GM10266 (cell line): ENCODE results near the gene STPG1.

Source experiments
- DNase-seq: peaks from one replicate; pipeline ENCODE4 v3.0.0; 2012; ENCODE audit errors: extremely low spot score
- TF ChIP-seq, protein P1 (sequence below): IDR thresholded peaks from 2 replicates; pipeline ENCODE4 v1.5.1; 2012; ENCODE audit warnings: mild to moderate bottlenecking, low read depth; ENCODE audit not compliant: control insufficient read depth, insufficient read depth; ENCODE audit errors: missing control alignments

STPG1 gene

DNA sequence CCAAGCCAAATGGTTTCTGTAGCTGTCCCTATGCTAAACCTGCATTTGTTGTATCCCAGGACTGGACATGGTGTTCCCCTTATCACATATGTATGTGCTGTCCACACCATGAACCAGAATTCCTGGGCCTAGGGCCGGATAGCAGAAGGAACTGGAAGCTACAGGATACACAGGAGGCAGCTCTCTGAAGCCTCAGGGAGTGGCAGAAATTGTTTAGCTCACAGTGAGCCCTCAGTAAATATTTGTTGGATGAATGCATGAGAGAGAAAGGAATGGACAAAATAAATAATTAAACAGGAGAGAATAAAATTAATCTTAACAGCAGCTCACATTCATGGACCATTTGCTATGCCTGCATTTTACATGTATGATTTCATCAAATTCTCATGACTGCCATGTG, 4.1 kb upstream of the STPG1 start:
- TF ChIP-seq, protein P1, sequence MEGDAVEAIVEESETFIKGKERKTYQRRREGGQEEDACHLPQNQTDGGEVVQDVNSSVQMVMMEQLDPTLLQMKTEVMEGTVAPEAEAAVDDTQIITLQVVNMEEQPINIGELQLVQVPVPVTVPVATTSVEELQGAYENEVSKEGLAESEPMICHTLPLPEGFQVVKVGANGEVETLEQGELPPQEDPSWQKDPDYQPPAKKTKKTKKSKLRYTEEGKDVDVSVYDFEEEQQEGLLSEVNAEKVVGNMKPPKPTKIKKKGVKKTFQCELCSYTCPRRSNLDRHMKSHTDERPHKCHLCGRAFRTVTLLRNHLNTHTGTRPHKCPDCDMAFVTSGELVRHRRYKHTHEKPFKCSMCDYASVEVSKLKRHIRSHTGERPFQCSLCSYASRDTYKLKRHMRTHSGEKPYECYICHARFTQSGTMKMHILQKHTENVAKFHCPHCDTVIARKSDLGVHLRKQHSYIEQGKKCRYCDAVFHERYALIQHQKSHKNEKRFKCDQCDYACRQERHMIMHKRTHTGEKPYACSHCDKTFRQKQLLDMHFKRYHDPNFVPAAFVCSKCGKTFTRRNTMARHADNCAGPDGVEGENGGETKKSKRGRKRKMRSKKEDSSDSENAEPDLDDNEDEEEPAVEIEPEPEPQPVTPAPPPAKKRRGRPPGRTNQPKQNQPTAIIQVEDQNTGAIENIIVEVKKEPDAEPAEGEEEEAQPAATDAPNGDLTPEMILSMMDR = no peak
- no peak for DNase-seq

DNA sequence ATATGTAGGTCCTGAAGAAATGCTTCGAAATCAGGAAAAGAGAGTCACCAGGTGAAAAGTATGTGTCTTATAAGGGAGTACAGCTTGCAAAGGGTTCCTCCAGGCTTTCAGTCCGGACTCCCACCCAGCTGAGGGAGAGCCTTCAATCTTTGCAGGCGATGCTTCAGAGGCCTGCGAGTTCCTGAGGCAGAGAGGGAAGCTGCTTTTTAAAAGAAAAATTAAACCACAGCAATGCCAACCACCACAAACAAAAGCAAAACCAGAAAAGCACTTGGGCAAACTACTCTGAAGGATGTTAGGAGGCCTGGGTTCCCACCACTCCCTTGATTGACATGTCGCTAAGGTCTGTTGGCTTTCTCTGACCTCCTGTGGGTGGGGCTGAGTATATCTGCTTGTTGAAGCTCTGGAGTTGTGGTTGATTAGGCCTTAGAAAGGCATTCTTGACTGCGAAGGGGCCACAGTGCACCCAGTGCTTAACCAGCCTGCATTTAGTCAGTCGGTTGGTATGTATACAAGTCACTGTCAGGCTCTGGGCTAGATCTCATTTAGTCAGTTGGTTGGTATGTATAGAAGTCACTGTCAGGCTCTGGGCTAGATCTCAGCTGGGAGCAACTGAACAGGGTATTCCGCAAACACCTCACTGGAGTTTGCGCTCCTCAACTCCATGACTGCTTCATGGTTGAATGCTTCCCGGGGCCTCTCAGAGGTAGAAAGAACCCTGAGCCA, 3.2 kb upstream of the STPG1 start:
- TF ChIP-seq, protein P1 = no peak
- peak; percentile 40 for DNase-seq

DNA sequence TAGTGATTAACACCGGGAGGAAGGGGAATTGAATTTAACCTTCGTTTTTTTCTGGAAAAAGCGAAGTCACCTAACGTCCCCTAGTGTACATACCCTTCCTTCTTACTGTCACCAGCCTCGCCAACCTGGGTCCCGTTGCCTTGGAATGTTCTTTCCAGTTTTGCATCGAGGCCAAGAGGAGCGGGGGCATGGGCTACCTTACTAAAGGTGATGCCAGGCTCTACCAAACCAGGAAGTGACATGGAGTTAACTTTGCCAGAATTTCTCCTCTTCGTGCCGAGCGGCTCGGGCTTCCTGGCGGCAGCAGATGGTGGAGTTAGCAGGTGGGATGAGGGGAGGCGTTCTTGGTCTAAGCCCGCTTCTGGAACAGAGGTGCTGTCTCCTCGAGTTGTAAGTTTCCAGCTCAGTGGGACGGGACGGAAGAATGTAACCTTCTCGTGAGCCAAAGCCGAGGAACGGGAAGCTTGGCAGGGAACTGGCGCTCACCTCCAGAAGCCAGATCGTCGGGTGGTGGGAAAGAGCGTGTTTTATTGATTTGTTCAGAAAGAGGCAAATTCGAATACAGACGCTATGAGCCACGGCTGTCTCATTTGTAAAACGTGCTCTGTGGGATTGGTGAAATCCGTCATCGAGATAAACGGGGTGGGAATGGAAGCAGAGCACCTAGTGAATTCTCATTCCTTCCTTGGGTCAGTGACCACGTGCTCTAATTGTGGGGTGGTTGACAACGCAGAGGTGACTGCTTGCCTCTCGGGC, 2.5 kb upstream of the STPG1 start:
- TF ChIP-seq, protein P1 = no peak
- no peak for DNase-seq

DNA sequence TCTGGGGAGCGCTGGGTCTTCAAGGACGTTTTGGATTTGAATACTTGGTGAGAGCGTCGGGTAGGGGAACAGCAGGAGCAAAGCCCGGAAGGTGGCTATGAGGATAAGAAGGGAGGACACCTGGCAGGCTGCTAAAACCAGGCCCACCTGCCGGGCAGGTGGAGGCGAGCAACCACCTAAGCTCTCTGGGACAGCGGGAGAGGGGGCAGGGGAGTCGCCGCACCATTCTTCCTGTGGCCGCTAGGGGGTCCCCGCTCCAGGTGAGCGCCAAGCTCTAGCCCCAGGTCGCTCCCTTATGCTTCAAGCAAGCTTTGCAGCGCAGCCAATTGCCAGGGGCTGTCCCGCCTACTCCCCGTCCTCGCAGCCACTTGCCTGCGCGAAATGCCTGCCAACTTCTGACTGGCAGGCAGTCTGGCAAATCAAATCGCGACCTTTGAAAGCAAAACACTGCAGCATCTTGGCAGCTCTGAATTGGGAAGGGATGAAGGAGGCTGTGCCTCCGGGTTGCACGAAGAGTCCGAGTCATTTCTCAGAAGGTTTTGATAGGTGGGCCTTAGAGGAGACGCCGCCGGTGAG, 1.8 kb upstream of the STPG1 start, which contains the start of gene NIPAL3:
TSS of gene NIPAL3 (plus strand) at position 469 of the 576 bp plus-strand sequence. CDS start 3,746 bp downstream, outside the sequence.
- TF ChIP-seq, protein P1 = peak; percentile 90

DNA sequence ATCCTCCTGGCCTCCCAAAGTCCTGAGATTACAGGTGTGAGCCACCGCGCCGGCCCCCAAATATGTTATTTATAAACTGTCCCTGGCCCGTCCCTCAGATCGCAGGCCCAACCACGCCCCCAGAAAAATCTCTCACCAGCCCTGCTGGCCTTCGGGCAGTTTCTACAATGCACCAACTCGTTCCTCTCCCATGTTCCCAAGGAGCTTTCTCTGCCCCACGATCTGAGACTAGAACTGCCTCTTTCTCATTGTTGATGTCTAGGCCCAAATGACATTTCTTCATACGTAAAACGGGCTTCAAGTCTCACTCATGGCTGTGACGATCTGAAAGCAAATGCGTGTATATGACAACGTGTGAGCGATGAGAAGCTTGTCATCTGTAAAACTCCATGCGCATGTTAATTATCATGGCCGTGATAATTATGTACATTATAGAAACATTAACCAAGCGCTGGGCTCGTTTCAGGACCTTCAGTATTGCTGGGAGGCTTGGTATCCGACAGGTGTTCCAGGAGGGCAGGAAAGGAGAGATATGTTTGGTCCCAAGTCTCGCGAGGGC, 1.3 kb upstream of the STPG1 start:
- TF ChIP-seq, protein P1 = no peak
- DNase-seq = no peak

More for the DNA sequence above, 1.8 kb upstream of the STPG1 start, which contains the start of gene NIPAL3:
- peak; percentile 89 for DNase-seq

DNA sequence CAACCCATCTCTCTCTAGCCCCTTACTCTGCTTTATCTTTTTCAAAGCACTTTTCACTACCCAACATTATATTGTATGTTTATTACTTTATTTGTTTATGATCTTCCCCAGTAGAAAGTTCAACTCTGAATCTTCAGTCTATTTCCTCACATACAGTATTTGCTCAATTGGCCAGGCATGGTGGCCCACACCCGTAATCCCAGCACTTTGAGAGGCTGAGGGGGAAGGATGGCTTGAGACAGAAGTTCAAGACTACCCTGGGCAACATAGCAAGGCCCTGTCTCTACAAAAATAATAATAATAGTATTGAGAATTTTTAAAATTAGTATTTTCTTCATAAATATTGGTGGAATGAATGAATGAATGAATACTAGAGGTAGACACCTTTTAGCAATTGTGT, 1.2 kb downstream of the STPG1 start:
- DNase-seq = no peak
- TF ChIP-seq, protein P1 = no peak

DNA sequence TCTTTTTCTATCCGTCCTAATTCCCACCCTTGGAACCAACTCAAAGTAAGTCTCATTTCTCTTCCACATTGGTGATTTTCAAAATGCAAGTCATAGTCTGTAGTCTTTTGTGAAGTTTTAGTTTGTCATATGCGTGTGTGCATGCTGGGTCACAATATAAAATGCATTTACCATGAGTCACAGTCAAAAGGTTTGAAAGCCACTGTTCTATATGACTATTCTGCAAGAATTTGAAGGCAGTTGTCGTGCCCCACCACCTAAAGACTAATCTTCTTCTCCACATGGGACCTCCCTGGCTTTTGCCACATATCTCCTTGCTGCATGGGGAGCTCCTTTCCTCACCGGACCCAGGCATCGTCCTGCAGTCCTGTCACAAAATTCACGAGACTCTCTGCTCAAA, 1.6 kb downstream of the STPG1 start:
- no peak for DNase-seq
- TF ChIP-seq, protein P1 = no peak
